ENCODE results near the gene TAS2R16.

TAS2R16 gene

GRCh38 chr7:123026251-123026650, 30.8 kb upstream of the TAS2R16 start:
- DNase-seq (ENCODE audit: low read depth), result no peak
- no peak overlapping the region for H3K4me3 ChIP-seq (ENCODE audit: low read depth, low read length)
- no peak for TF ChIP-seq CTCF (IDR thresholded peaks at IDR 0.05; ENCODE audit: control insufficient read depth, extremely low read depth, insufficient read depth)

- TF ChIP-seq CTCF (IDR thresholded peaks at IDR 0.05; ENCODE audit: control insufficient read depth, extremely low read depth, insufficient read depth), result no peak
- no peak overlapping the region for H3K4me3 ChIP-seq (ENCODE audit: low read depth, low read length)
- no peak for DNase-seq (ENCODE audit: low read depth)
Measured at GRCh38 chr7:123024989-123025758, 29.7 kb upstream of the TAS2R16 start.

GRCh38 chr7:123023126-123023525, 27.6 kb upstream of the TAS2R16 start:
- TF ChIP-seq CTCF (IDR thresholded peaks at IDR 0.05; ENCODE audit: control insufficient read depth, extremely low read depth, insufficient read depth), result no peak
- no peak for DNase-seq (ENCODE audit: low read depth)
- H3K4me3 ChIP-seq (ENCODE audit: low read depth, low read length), result no peak overlapping the region

GRCh38 chr7:123022576-123022975, 27.1 kb upstream of the TAS2R16 start:
- no peak overlapping the region for H3K4me3 ChIP-seq (ENCODE audit: low read depth, low read length)
- no peak for TF ChIP-seq CTCF (IDR thresholded peaks at IDR 0.05; ENCODE audit: control insufficient read depth, extremely low read depth, insufficient read depth)
- DNase-seq (ENCODE audit: low read depth), result no peak

GRCh38 chr7:123012435-123012834, 16.9 kb upstream of the TAS2R16 start:
- no peak for DNase-seq (ENCODE audit: low read depth)
- H3K4me3 ChIP-seq (ENCODE audit: low read depth, low read length), result no peak overlapping the region
- no peak for TF ChIP-seq CTCF (IDR thresholded peaks at IDR 0.05; ENCODE audit: control insufficient read depth, extremely low read depth, insufficient read depth)

GRCh38 chr7:123011766-123012369, 16.4 kb upstream of the TAS2R16 start:
- H3K4me3 ChIP-seq (ENCODE audit: low read depth, low read length), result no peak overlapping the region
- TF ChIP-seq CTCF (IDR thresholded peaks at IDR 0.05; ENCODE audit: control insufficient read depth, extremely low read depth, insufficient read depth), result no peak
- DNase-seq (ENCODE audit: low read depth), result peak; percentile 4
